HCT116 (cell line): ENCODE data around the gene BRIP1. TPM values are rescaled to one million over a fixed set of nuclear protein-coding genes. Genes with fewer than 3 reads are reported as not detected.

Source experiments
- ATAC-seq: fragments of 200-7000 bp; cut with Tn5 transposase; 2 replicates; pipeline ENCODE4 v1.9.1; 2020; ENCODE audit warnings: mild to moderate bottlenecking, moderate library complexity
- BruUV-seq: library from RNA; stranded (reverse); fragments of 400-500 nt; replicated peaks from 2 replicates; lab custom pipeline; 2021; lab: Mats Ljungman, UMichigan
- CTCF ChIA-PET: fragments of 300-600 bp; sonication (Branson Sonifier 250); formaldehyde crosslinking; loops from one replicate; lab custom pipeline; 2021; ENCODE audit warnings: antibody characterized with exemption; lab: Charles Lee
- POLR2A ChIA-PET: fragments of 300-600, 350-600 bp; sonication (Branson Sonifier 250); formaldehyde crosslinking; loops from one replicate; lab custom pipeline; 2021; ENCODE audit warnings: antibody characterized with exemption; lab: Charles Lee
- RAD21 ChIA-PET, 2 experiments: fragments of 300-600 bp; sonication (Branson Sonifier 250); formaldehyde crosslinking; loops; one replicate each; lab custom pipeline; 2023; ENCODE audit warnings: low total read pairs in 2 of 2; ENCODE audit not compliant: uncharacterized antibody in 2 of 2, unreplicated experiment in 2 of 2, low non-redundant PET in 1 of 2; lab: Charles Lee
- DNase-seq: peaks from one replicate; pipeline ENCODE4 v3.0.0-alpha.2; 2010; ENCODE audit warnings: low read depth, low spot score
- H2AFZ ChIP-seq: fragments of 200-600 bp; shearing (Covaris generic), sonication (generic); 2 replicates; pipeline ENCODE4 v1.6.1; 2017; ENCODE audit warnings: low read depth, mixed run types, mixed read lengths, antibody characterized with exemption, low read length; ENCODE audit not compliant: poor library complexity, severe bottlenecking
- H3K27ac ChIP-seq: 2 replicates; pipeline ENCODE4 v1.5.1; 2012; ENCODE audit warnings: low read depth, low read length
- H3K27me3 ChIP-seq: fragments of 200-600 bp; sonication (generic); 2 replicates; pipeline ENCODE4 v1.6.1; 2016; ENCODE audit warnings: mixed run types, low read length, mixed read lengths; ENCODE audit not compliant: insufficient read depth
- H3K36me3 ChIP-seq, 2 experiments: fragments of 200-500 bp in 1 of 2; fragments of 200-600 bp in 1 of 2; sonication (Bioruptor generic) in 1 of 2; sonication (generic) in 1 of 2; 2 replicates each; pipeline versions ENCODE4 v1.5.1 to v1.6.1; 2014 to 2016; ENCODE audit warnings: low read length in 2 of 2, inconsistent platforms in 1 of 2, mixed read lengths in 1 of 2, mixed run types in 1 of 2; ENCODE audit not compliant: insufficient read depth in 2 of 2, control insufficient read depth in 1 of 2
- H3K4me1 ChIP-seq, 2 experiments: fragments of 200-600 bp in 1 of 2; sonication (generic) in 1 of 2; 2 replicates each; pipeline versions ENCODE4 v1.5.1 to v1.6.1; 2012 to 2017; ENCODE audit warnings: low read length in 2 of 2, inconsistent platforms in 1 of 2, mild to moderate bottlenecking in 1 of 2, mixed read lengths in 1 of 2, mixed run types in 1 of 2, moderate library complexity in 1 of 2; ENCODE audit not compliant: insufficient read depth in 2 of 2, control insufficient read depth in 1 of 2
- H3K4me2 ChIP-seq: fragments of 200-600 bp; sonication (generic); 2 replicates; pipeline ENCODE4 v1.6.1; 2017; ENCODE audit warnings: mixed run types, low read length, mixed read lengths
- H3K4me3 ChIP-seq, 2 experiments: fragments of 200-600 bp in 1 of 2; sonication (generic) in 1 of 2; replicated peaks in 1 of 2; 2 replicates each; pipeline ENCODE4 v1.5.1; 2011 to 2016; ENCODE audit warnings: low read length in 2 of 2, control low read depth in 1 of 2, low read depth in 1 of 2, mild to moderate bottlenecking in 1 of 2, mixed read lengths in 1 of 2, mixed run types in 1 of 2
- H3K79me2 ChIP-seq: fragments of 200-600 bp; sonication (generic); 2 replicates; pipeline ENCODE4 v1.6.1; 2017; ENCODE audit warnings: mild to moderate bottlenecking, mixed run types, low read length, moderate library complexity, mixed read lengths; ENCODE audit not compliant: insufficient read depth
- H3K9ac ChIP-seq: fragments of 200-600 bp; sonication (generic); 2 replicates; pipeline ENCODE4 v1.6.1; 2016; ENCODE audit warnings: low read length, mixed read lengths
- H3K9me2 ChIP-seq: fragments of 200-600 bp; sonication (generic), shearing (Covaris generic); 2 replicates; pipeline ENCODE4 v1.6.1; 2017; ENCODE audit warnings: mixed run types, mild to moderate bottlenecking, moderate library complexity; ENCODE audit not compliant: insufficient read depth
- H3K9me3 ChIP-seq, 2 experiments: fragments of 200-500 bp in 1 of 2; fragments of 200-600 bp in 1 of 2; sonication (Bioruptor generic) in 1 of 2; sonication (generic) in 1 of 2; 2 replicates each; pipeline ENCODE4 v1.6.1; 2014 to 2017; ENCODE audit warnings: low read length in 2 of 2, mixed read lengths in 2 of 2, inconsistent platforms in 1 of 2, low read depth in 1 of 2, mild to moderate bottlenecking in 1 of 2, mixed run types in 1 of 2, moderate library complexity in 1 of 2; ENCODE audit not compliant: control insufficient read depth in 1 of 2, insufficient read depth in 1 of 2
- H4K20me1 ChIP-seq: fragments of 200-600 bp; sonication (generic), shearing (Covaris generic); 2 replicates; pipeline ENCODE4 v1.6.1; 2017; ENCODE audit warnings: mixed run types, mild to moderate bottlenecking, moderate library complexity; ENCODE audit not compliant: insufficient read depth
- EGR1 ChIP-seq: IDR thresholded peaks from 2 replicates; pipeline ENCODE4 v1.6.1; 2012; ENCODE audit warnings: low read depth
- FOSL1 ChIP-seq: IDR thresholded peaks from 2 replicates; pipeline ENCODE4 v1.6.1; 2012; ENCODE audit warnings: low read depth
- JUND ChIP-seq: IDR thresholded peaks from 2 replicates; pipeline ENCODE4 v1.6.1; 2012
- MAX ChIP-seq: IDR thresholded peaks from 2 replicates; pipeline ENCODE4 v1.6.1; 2012
- POLR2A ChIP-seq: IDR thresholded peaks from 2 replicates; pipeline ENCODE4 v1.7.0; 2011; ENCODE audit warnings: borderline replicate concordance; ENCODE audit not compliant: insufficient read depth, insufficient read length; ENCODE audit errors: extremely low read depth
- RAD21 ChIP-seq: IDR thresholded peaks from 2 replicates; pipeline ENCODE4 v1.6.1; 2012; ENCODE audit warnings: low read depth, mild to moderate bottlenecking
- REST ChIP-seq: IDR thresholded peaks from 2 replicates; pipeline ENCODE4 v1.6.1; 2012; ENCODE audit warnings: low read depth
- SRF ChIP-seq: IDR thresholded peaks from 2 replicates; pipeline ENCODE4 v1.6.1; 2012; ENCODE audit warnings: low read depth
- TCF7L2 ChIP-seq: IDR thresholded peaks from 2 replicates; pipeline ENCODE4 v1.7.0; 2011; ENCODE audit warnings: borderline replicate concordance, inconsistent platforms; ENCODE audit not compliant: insufficient read depth, insufficient read length; ENCODE audit errors: extremely low read depth
- ZFX ChIP-seq: fragments of 450-650 bp; IDR thresholded peaks from 2 replicates; pipeline ENCODE4 v1.6.1; 2017
- intact Hi-C: fragments of 100-400 bp; cut with micrococcal nuclease; formaldehyde crosslinking; loops from 2 replicates; pipeline ENCODE4 v1.10.0; 2022
- total RNA-seq: library from RNA; stranded (reverse); gene quantifications from one replicate; pipeline ENCODE4 v1.2.1, GENCODE V29; 2021; ENCODE audit not compliant: unreplicated experiment
- TF ChIP-seq, protein P1 (sequence below): IDR thresholded peaks from 2 replicates; pipeline ENCODE4 v1.6.1; 2011; ENCODE audit warnings: mild to moderate bottlenecking, low read length, moderate library complexity; ENCODE audit not compliant: insufficient replicate concordance; ENCODE audit errors: extremely low read depth

Gene BRIP1
- total RNA-seq, 1 experiment from 2014 or later, result 22.2 TPM

- TF ChIP-seq SRF (no peak), EGR1 (no peak), JUND (no peak), POLR2A (no peak), REST (no peak), ZFX (no peak), FOSL1 (no peak), RAD21 (no peak), MAX (no peak), TCF7L2 (no peak)
- TF ChIP-seq, protein P1, sequence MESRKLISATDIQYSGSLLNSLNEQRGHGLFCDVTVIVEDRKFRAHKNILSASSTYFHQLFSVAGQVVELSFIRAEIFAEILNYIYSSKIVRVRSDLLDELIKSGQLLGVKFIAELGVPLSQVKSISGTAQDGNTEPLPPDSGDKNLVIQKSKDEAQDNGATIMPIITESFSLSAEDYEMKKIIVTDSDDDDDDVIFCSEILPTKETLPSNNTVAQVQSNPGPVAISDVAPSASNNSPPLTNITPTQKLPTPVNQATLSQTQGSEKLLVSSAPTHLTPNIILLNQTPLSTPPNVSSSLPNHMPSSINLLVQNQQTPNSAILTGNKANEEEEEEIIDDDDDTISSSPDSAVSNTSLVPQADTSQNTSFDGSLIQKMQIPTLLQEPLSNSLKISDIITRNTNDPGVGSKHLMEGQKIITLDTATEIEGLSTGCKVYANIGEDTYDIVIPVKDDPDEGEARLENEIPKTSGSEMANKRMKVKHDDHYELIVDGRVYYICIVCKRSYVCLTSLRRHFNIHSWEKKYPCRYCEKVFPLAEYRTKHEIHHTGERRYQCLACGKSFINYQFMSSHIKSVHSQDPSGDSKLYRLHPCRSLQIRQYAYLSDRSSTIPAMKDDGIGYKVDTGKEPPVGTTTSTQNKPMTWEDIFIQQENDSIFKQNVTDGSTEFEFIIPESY, result no peak
- BruUV-seq, result no TSS peak
- POLR2A ChIA-PET, result no interaction called here
- peaks cover 2 to 23% of the 10 kb centered on the region in 2 experiments; a peak in 1 of 4 replicates for H3K36me3 ChIP-seq
- no peaks in the 10 kb centered on the region for H4K20me1 ChIP-seq
- no peaks in the 10 kb centered on the region for H3K27me3 ChIP-seq
- intact Hi-C loops, result no loop called here
- no peaks in the 10 kb centered on the region for H3K79me2 ChIP-seq
- H3K9ac ChIP-seq, result no peak overlapping the region
- no peak for DNase-seq
- no peak for ATAC-seq
- no peak overlapping the region for H3K4me3 ChIP-seq
- no peaks in the 10 kb centered on the region for H3K9me2 ChIP-seq
- H3K4me1 ChIP-seq, result no peaks in the 10 kb centered on the region
- RAD21 ChIA-PET, result no interaction called here
- no peak overlapping the region for H3K27ac ChIP-seq
- H3K9me3 ChIP-seq, result peaks cover 5 to 13% of the 10 kb centered on the region in 2 experiments; a peak in 3 of 4 replicates
- CTCF ChIA-PET, result no interaction called here
- H3K4me2 ChIP-seq, result no peak overlapping the region
- H2AFZ ChIP-seq, result no peak overlapping the region
These were observed 127.5 kb downstream of the BRIP1 start for GRCh38 chr17:61735807-61736206.
